Fibroblast of villous mesenchyme (primary cell): ENCODE data around the gene FRMD8. TPM values are rescaled to one million over a fixed set of nuclear protein-coding genes. Genes with fewer than 3 reads are reported as not detected.
A peak's percentile ranks its signal among the peaks of the same experiment; 100 is the strongest.

Experiments used
- DNase-seq: peaks from one replicate; pipeline ENCODE4 v3.0.0-alpha.2; 2010; ENCODE audit warnings: low read depth
- H3K4me3 ChIP-seq: 2 replicates; pipeline ENCODE4 v1.5.1; 2011; ENCODE audit warnings: low read depth, mild to moderate bottlenecking, low read length
- total RNA-seq: library from RNA; depleted of rRNA; stranded (reverse); fragments of >200 nt; gene quantifications from 2 replicates; pipeline ENCODE4 v1.2.3, GENCODE V29; 2012
- TF ChIP-seq, protein P1 (sequence below): IDR thresholded peaks from 2 replicates; pipeline ENCODE4 v1.5.1; 2012; ENCODE audit warnings: low read depth, mild to moderate bottlenecking, low read length; ENCODE audit not compliant: insufficient read depth

Gene FRMD8
- total RNA-seq, 1 donor, result 44.5 TPM

DNA sequence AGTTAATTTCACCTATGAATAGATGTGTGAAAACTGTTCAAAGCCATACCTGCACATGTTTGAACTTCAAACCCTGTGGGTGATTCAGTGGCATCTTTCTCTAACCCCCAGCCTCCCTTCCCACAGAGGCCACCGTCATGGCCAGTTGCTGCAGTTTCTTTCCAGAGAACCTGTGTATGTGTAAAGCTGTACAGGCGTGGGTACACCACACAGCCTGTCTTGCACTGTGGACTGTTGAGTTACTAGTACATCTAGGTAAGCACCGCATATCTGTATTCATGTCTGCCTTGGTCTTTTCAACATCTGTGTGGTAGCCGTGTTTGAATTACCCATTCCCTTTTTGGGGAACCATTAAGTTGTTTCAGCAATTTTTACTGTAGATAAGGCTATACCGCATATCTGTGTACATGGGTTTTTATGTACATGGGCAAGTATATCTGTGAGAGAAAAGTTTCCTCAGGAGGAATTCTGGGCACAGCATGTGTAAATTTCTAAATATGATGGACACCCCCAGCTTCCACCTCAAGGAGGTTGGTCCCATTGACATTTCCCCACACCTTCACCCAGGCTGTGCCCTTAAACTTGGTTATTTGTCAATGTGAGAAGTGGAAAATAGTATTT lies 50.1 kb downstream of the FRMD8 start:
- DNase-seq, result peak; percentile 71
- TF ChIP-seq, protein P1, sequence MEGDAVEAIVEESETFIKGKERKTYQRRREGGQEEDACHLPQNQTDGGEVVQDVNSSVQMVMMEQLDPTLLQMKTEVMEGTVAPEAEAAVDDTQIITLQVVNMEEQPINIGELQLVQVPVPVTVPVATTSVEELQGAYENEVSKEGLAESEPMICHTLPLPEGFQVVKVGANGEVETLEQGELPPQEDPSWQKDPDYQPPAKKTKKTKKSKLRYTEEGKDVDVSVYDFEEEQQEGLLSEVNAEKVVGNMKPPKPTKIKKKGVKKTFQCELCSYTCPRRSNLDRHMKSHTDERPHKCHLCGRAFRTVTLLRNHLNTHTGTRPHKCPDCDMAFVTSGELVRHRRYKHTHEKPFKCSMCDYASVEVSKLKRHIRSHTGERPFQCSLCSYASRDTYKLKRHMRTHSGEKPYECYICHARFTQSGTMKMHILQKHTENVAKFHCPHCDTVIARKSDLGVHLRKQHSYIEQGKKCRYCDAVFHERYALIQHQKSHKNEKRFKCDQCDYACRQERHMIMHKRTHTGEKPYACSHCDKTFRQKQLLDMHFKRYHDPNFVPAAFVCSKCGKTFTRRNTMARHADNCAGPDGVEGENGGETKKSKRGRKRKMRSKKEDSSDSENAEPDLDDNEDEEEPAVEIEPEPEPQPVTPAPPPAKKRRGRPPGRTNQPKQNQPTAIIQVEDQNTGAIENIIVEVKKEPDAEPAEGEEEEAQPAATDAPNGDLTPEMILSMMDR, result no peak
- H3K4me3 ChIP-seq, result peak overlapping the region; percentile 13

DNA sequence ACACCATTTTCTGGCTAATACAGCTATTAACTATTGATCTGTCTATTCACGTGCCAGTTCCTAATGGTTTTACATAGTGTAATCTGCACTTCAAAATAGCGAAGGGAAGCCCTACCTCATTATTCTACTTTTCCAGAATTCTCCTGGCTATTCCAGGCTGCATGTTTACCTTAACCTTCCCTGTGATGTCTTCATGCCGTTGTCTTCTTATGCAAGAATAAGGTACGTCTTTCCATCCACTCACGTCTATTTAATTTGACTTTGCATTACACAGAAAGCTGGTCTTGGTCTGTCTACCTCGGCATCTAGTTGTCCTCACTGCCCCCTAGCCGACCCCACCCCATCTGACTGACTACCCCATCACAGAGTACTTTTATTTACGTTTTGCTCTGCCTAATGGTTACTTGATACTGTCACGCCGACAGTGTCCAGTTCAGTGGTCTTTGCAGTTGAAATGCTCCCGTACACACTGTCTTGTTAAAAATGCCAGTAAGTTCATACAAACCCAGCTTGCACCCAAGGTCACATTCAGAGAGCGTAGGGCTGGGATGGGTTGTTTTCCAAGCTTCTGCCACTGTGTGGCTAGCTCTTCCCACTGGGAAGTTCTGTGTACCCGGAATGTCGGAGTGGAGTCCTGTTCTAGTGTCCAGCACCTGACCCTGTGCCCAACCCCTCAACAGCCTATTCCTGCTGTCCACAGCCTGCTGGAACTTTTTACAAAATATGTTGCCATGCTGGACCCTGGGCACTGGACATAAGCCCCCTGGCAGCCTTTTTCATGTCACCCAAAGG lies 51.2 kb downstream of the FRMD8 start:
- TF ChIP-seq, protein P1, result no peak
- peak; percentile 70 for DNase-seq
- peak overlapping the region; percentile 31 for H3K4me3 ChIP-seq

DNA sequence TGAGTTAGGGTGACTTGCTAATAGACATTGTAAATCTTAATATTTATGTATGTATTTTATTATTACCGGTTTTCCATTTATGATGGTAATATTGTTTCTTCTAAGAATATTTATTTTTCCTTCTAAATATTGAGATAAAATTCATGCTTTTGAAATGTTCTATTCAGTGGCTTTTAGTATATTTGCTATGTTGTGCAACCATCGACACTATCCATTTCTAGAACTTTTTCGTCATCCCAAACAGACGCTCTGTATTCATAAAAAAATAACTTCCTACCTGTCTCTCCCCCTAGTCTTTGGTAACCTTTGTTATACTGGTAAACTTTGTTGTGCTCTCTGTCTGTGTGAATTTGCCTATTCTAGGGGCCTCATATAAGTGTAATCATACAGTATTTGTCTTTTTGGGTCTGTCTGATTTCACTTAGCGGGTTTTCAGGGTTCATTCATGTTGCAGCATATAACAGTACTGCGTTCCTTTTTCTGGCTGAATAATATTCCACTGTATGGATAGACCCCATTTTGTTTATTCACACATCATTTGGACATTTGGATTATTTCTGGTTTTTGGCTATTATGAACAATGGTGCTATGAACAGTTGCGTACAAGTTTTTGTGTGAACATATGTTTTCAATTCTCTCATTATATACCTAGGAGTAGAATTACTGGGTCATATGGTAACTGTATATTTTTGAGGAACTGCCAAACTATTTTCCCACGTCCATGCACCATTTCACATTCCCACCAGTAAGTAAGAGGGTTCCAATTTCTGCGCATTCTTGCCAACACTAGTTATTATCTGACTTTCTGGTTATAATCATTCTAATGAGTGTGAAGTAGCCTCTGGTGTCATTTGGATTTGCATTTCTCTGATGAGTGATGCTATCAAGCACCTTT lies 52.1 kb downstream of the FRMD8 start:
- peak; percentile 60 for DNase-seq
- TF ChIP-seq, protein P1, result no peak
- peak overlapping the region; percentile 31 for H3K4me3 ChIP-seq

DNA sequence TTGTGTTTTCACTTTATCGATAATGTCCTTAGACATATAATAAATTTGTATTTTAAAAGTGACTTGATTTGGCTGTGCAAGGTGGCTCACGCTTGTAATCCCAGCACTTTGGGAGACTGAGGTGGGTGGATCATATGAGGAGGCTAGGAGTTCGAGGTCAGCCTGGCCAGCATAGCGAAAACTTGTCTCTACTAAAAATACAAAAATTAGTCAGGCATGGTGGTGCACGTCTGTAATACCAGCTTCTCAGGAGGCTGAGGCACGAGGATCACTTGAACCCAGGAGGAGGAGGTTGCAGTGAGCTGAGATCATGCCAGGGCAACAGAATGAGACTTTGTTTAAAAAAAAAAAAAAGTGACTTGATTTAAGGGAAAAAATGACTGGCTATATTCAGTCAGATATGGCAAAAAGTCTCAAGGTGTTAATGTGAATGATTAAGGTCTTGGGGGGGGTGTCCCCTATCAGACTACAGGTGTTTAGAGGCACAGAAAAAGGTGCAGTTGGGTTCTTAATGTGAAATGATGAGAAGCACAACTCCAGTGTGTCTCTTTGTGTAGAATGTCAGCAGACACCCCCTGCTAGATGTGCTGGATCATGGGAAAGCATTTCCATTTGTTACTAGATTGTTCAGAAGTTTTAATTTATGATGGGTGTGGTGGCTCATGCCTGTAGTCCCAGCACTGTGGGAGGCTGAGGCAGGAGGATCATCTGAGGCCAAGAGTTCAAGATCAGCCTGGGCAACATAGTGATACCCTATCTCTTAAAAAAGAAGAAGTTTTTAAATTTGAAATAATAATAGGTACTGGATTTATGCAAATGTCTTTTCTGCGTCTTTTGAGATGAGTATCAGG lies 53.1 kb downstream of the FRMD8 start:
- peak; percentile 72 for DNase-seq
- TF ChIP-seq, protein P1, result no peak
- H3K4me3 ChIP-seq, result peak overlapping the region; percentile 10

DNA sequence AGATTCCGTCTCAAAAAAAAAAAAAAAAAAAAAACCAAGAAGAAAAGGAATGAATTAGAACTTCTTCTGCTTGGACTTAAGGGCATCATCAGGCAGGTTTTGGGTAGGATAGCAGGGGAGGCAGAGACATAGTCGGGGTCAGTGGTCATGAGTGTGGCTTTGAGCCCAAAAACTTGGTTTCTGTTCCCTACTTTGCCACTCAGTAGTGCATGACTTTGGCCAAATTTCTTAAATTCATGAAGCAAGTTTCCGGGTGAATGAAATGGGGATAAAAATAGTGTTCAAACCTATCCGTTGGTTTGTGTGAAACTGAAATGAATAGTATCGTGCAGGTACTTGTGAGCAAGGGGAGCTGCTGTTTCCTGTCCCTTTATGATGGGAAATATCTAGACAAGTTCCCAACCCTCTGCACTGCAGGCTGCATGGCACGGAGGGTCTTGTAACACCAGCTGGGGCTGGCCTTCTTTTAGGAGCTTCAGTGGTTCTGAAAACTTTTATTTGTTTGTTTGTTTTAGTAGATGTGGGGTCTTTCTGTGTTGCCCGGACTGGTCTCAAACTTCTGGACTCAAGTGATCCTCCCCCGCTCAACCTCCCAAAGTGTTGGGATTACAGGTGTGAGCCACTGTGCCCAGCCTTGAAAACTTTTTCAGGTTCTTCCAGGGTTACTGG lies 54.5 kb downstream of the FRMD8 start:
- TF ChIP-seq, protein P1, result no peak
- H3K4me3 ChIP-seq, result no peak overlapping the region
- peak; percentile 70 for DNase-seq
